DND-41 (cell line): Measurements from ENCODE around the gene DQX1.

ENCODE experiments used
- ATAC-seq: fragments of 200-7000 bp; cut with Tn5 transposase; 3 replicates; pipeline ENCODE4 v1.9.1; 2021; ENCODE audit warnings: low read depth; ENCODE audit not compliant: insufficient read depth
- DNase-seq: peaks from one replicate; pipeline ENCODE4 v3.0.0-alpha.2; 2020
- H2AFZ ChIP-seq: 2 replicates; pipeline ENCODE4 v1.6.0; 2012; ENCODE audit warnings: low read depth, low read length
- H3K27ac ChIP-seq: 2 replicates; pipeline ENCODE4 v1.5.1; 2012; ENCODE audit warnings: low read length, inconsistent platforms
- H3K27me3 ChIP-seq: fragments of 200-600 bp; sonication (generic); 2 replicates; pipeline ENCODE4 v1.6.0; 2012; ENCODE audit warnings: low read length, mild to moderate bottlenecking, inconsistent platforms; ENCODE audit not compliant: insufficient read depth, poor library complexity
- H3K36me3 ChIP-seq: 2 replicates; pipeline ENCODE4 v1.5.1; 2012; ENCODE audit warnings: low read length, inconsistent platforms; ENCODE audit not compliant: insufficient read depth
- H3K4me1 ChIP-seq: 2 replicates; pipeline ENCODE4 v1.5.1; 2012; ENCODE audit warnings: mild to moderate bottlenecking, low read length; ENCODE audit not compliant: insufficient read depth
- H3K4me2 ChIP-seq: 2 replicates; pipeline ENCODE4 v1.6.0; 2012; ENCODE audit warnings: mild to moderate bottlenecking, moderate library complexity, low read length, inconsistent platforms; ENCODE audit not compliant: insufficient read depth
- H3K4me3 ChIP-seq, 2 experiments: fragments of 200-600 bp in 1 of 2; shearing (Covaris generic) in 1 of 2; 2 replicates each; pipeline ENCODE4 v1.5.1; 2012 to 2016; ENCODE audit warnings: inconsistent platforms in 2 of 2, low read length in 2 of 2, mild to moderate bottlenecking in 2 of 2, low read depth in 1 of 2, moderate library complexity in 1 of 2
- H3K79me2 ChIP-seq: 2 replicates; pipeline ENCODE4 v1.6.0; 2012; ENCODE audit warnings: low read length, inconsistent platforms; ENCODE audit not compliant: insufficient read depth
- H3K9ac ChIP-seq: 2 replicates; pipeline ENCODE4 v1.6.0; 2012; ENCODE audit warnings: low read depth, mild to moderate bottlenecking, inconsistent platforms, low read length, moderate library complexity
- H3K9me3 ChIP-seq: 2 replicates; pipeline ENCODE4 v1.5.1; 2012; ENCODE audit warnings: low read length, moderate library complexity, mild to moderate bottlenecking, inconsistent platforms; ENCODE audit not compliant: insufficient read depth, severe bottlenecking
- H4K20me1 ChIP-seq: 2 replicates; pipeline ENCODE4 v1.6.0; 2012; ENCODE audit warnings: low read length; ENCODE audit not compliant: insufficient read depth
- CTCF ChIP-seq: IDR thresholded peaks from 2 replicates; pipeline ENCODE4 v1.5.1; 2012; ENCODE audit warnings: borderline replicate concordance, low read length, moderate library complexity, mild to moderate bottlenecking; ENCODE audit not compliant: poor library complexity, severe bottlenecking; ENCODE audit errors: extremely low read depth
- EZH2 ChIP-seq: IDR thresholded peaks from 3 replicates; pipeline ENCODE4 v1.6.1; 2012; ENCODE audit warnings: borderline replicate concordance, low read depth, mild to moderate bottlenecking, moderate library complexity, low read length, inconsistent platforms; ENCODE audit not compliant: severe bottlenecking

Gene DQX1

DNA sequence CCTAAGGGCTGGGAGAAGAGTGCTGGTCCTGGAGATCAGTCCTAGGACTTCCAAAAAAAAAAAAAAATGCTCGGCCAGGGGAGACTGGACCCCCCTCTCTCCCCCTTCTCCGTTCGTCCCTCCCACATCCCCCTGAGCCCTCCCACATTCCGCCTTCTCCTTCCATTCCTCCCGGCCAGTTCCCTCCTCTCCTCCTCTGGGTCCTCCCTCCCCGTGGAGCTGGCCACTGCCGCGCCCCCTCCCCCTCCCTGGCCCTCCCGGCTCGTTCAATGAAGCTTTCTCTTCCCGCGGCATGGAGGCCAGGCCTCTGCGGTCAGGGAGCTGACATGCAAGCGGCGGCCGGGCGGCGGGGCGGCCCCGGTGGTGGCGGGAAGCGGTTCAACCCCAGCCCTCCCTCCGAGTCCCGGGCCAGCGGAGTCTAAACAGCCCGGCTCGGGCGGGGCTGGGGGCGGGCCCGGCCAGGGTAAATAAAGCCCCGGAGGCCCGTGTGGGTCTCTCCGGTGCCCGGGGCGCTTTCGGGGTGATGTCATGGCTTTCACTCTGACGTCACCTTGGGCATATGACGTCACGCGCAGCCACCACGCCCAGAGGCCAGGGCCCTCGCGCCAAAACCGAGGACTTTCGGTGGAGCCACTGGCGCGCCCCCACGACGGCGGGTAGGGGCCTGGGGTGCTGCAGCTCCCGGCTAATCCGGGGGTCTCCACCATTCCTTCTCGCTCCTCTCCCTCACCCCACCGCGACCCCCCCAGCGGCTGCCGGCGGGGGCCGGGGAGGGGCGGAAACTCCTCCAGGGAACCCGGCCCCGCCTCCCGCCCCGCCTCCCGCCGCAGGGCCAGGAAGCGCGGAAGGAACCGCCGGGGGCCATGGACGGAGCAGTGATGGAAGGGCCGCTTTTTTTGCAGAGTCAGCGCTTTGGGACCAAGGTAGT is 28.1 kb upstream of the DQX1 start, which contains the start of the genes DOK1 and LOXL3:
DOK1 (plus strand) TSS at position 829 of the 928 bp plus-strand sequence; CDS start at position 864, 35 bp downstream.
LOXL3 (minus strand) TSS at position 51 of the 928 bp plus-strand sequence. CDS start 1,308 bp downstream, outside the sequence.
- peak within 1 kb of the TSS; percentile 98 for H3K4me2 ChIP-seq
- peak within 1 kb of the TSS; percentile 77 for H3K9ac ChIP-seq
- peaks cover 22% of the 10 kb centered on the region for H3K4me1 ChIP-seq
- peaks cover 13% of the 10 kb centered on the region for H3K79me2 ChIP-seq
- peaks cover 11% of the 10 kb centered on the region for H3K36me3 ChIP-seq
- peak within 1 kb of the TSS; percentile 87 for H2AFZ ChIP-seq
- peak within 1 kb of the TSS; percentile 55 to 83 for H3K4me3 ChIP-seq
- TF ChIP-seq CTCF (no peak), EZH2 (no peak)
- no peaks in the 10 kb centered on the region for H3K9me3 ChIP-seq
- H4K20me1 ChIP-seq, result peaks cover 14% of the 10 kb centered on the region; the same call in 1 of the 2 replicates
- H3K27me3 ChIP-seq, result no peaks in the 10 kb centered on the region
- peak within 1 kb of the TSS; percentile 76 for H3K27ac ChIP-seq
- DNase-seq (peak; percentile 86), ATAC-seq (peak; percentile 84)

- no peak for DNase-seq
- H3K4me3 ChIP-seq, result peak overlapping the region in 1 of 2 experiments; percentile 83; a peak in 2 of 4 replicates
- peaks cover 13% of the 10 kb centered on the region for H3K79me2 ChIP-seq
- peaks cover 14% of the 10 kb centered on the region; the same call in 1 of the 2 replicates for H4K20me1 ChIP-seq
- no peak overlapping the region for H3K27ac ChIP-seq
- peak overlapping the region; percentile 87 for H2AFZ ChIP-seq
- no peak for TF ChIP-seq EZH2
- no peak for TF ChIP-seq CTCF
- no peaks in the 10 kb centered on the region for H3K9me3 ChIP-seq
- H3K36me3 ChIP-seq, result peaks cover 11% of the 10 kb centered on the region
- ATAC-seq, result no peak
- no peaks in the 10 kb centered on the region for H3K27me3 ChIP-seq
- peak overlapping the region; percentile 77; the same call in 1 of the 2 replicates for H3K9ac ChIP-seq
- peak overlapping the region; percentile 98 for H3K4me2 ChIP-seq
- H3K4me1 ChIP-seq, result peaks cover 22% of the 10 kb centered on the region
Observed at GRCh38 chr2:74552914-74553811, 27.1 kb upstream of the DQX1 start.

DNA sequence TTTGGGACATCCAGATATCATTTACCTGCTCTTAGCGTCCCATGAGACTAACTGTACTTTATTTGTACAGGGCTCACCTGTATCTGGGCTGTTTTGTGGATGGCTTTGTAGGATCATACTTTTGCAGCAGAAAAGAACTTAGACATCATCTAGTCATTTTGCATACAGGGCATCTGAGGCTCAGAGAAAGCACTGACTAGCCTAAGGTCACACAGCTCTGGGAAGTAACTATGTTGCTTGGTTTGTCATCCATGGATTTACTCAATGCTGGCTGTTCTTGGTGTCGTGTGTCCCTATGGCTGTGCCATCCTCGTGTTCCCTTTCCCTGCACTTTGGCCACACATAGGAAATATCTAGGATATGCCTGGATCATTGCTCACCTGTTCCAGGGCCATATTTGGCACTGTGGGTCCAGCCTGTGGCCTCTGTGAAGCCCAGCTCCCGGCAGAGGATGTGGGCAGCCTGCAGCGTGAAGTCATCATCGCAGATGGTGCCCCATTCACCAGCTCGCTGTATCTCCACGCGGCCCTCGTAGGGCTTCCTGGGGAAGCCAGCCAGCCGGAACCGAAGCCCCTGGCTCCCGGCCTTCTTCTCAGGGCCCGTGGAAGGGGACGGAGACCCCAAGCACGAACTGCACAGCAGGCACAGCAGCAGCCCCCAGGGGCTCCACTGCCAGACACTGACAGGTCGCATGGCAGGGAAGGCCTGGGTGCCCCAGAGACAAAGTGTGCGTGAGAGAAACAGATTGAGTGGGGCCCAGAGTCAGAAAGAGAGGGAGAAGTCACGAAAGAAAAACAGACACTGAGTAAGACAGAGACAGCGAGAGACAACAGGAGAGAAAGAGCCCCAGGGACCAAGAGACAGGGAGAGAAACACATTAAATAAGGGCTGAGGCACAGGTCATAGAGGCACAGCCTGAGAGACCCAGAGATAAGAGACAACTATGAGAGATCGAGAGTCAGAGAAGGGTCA is 26.2 kb upstream of the DQX1 start:
- peaks cover 11% of the 10 kb centered on the region for H3K36me3 ChIP-seq
- H3K27ac ChIP-seq, result no peak overlapping the region
- H3K4me2 ChIP-seq, result no peak overlapping the region
- DNase-seq (no peak), ATAC-seq (no peak)
- peaks cover 13% of the 10 kb centered on the region for H3K79me2 ChIP-seq
- H3K27me3 ChIP-seq, result no peaks in the 10 kb centered on the region
- H2AFZ ChIP-seq, result no peak overlapping the region
- H3K9me3 ChIP-seq, result no peaks in the 10 kb centered on the region
- peaks cover 22% of the 10 kb centered on the region for H3K4me1 ChIP-seq
- peaks cover 14% of the 10 kb centered on the region; the same call in 1 of the 2 replicates for H4K20me1 ChIP-seq
- TF ChIP-seq EZH2 (no peak), CTCF (no peak)
- no peak overlapping the region for H3K4me3 ChIP-seq
- no peak overlapping the region for H3K9ac ChIP-seq
